Spleen (tissue), 11 donors: ENCODE measurements around the gene HIVEP3. TPM values are rescaled to one million over a fixed set of nuclear protein-coding genes. Genes with fewer than 3 reads are reported as not detected.

Experiments used
- DNase-seq: peaks from one replicate; pipeline ENCODE4 v3.0.0-alpha.2; 2020
- H3K27ac ChIP-seq, 8 donors: fragments of 200-600 bp; sonication (generic) in 7 of 8; 1 replicate in 4 of 8; 2 replicates in 4 of 8; pipeline versions ENCODE4 v1.5.0 to v1.8.0; 2016 to 2021; ENCODE audit warnings: inconsistent platforms in 4 of 8, mild to moderate bottlenecking in 4 of 8, moderate library complexity in 1 of 8
- H3K27me3 ChIP-seq, 7 donors: fragments of 200-600 bp; sonication (generic) in 6 of 7; replicated peaks in 1 of 7; 1 replicate in 4 of 7; 2 replicates in 3 of 7; pipeline versions ENCODE4 v1.5.0 to v1.8.0; 2016 to 2021; ENCODE audit warnings: inconsistent platforms in 3 of 7, mild to moderate bottlenecking in 1 of 7
- H3K36me3 ChIP-seq, 6 donors: fragments of 200-600 bp; sonication (generic) in 5 of 6; 1 replicate in 4 of 6; 2 replicates in 2 of 6; pipeline versions ENCODE4 v1.5.0 to v1.8.0; 2016 to 2021; ENCODE audit warnings: inconsistent platforms in 2 of 6
- H3K4me1 ChIP-seq, 6 donors: fragments of 200-600 bp; sonication (generic) in 5 of 6; 1 replicate in 3 of 6; 2 replicates in 3 of 6; pipeline versions ENCODE4 v1.5.0 to v1.8.0; 2016 to 2021; ENCODE audit warnings: inconsistent platforms in 3 of 6
- H3K4me3 ChIP-seq, 8 donors: fragments of 200-600 bp; sonication (generic) in 7 of 8; 1 replicate in 4 of 8; 2 replicates in 4 of 8; pipeline versions ENCODE4 v1.5.0 to v1.8.0; 2016 to 2021; ENCODE audit warnings: inconsistent platforms in 4 of 8, mild to moderate bottlenecking in 4 of 8, moderate library complexity in 2 of 8
- H3K9me3 ChIP-seq, 8 donors: fragments of 200-600 bp; sonication (generic) in 7 of 8; 1 replicate in 4 of 8; 2 replicates in 4 of 8; pipeline versions ENCODE4 v1.5.0 to v1.8.0; 2016 to 2021; ENCODE audit warnings: inconsistent platforms in 4 of 8
- POLR2A ChIP-seq, 3 donors: fragments of 450-650 bp; IDR thresholded peaks; one replicate each; pipeline ENCODE4 v1.5.1; 2017; ENCODE audit warnings: antibody characterized with exemption in 3 of 3, mild to moderate bottlenecking in 1 of 3
- POLR2AphosphoS5 ChIP-seq, 3 donors: sonication (generic); formaldehyde crosslinking; IDR thresholded peaks; one replicate each; pipeline ENCODE4 v1.5.1; 2017; ENCODE audit warnings: antibody characterized with exemption in 3 of 3
- WGBS, 5 donors: extraction: QIAGEN DNeasy Blood & Tissue Kit in 3 of 5; methylation state at CpG; one replicate each; pipeline versions ENCODE4 v1.1.5 to v1.1.7; 2013 to 2018; 5-methylcytosine and 5-hydroxymethylcytosine counted together
- intact Hi-C: fragments of 100-400 bp; cut with DNase I; formaldehyde crosslinking; loops from one replicate; pipeline ENCODE4 v1.15.0; 2023; ENCODE audit warnings: low total_unique reads
- polyA plus RNA-seq, 3 donors: library from polyadenylated mRNA; stranded (reverse); fragments of 200-250 nt; gene quantifications; one replicate each; pipeline ENCODE4 v1.2.1, GENCODE V29; 2013
- total RNA-seq, 7 donors: library from RNA; depleted of rRNA in 3 of 7; stranded (reverse); fragments of >200 nt in 3 of 7; fragmentation: NEBNext Ultra II Directional in 4 of 7; extraction: Animal tissue kit (Norgen Biotek cat#: 25700) in 4 of 7; gene quantifications; one replicate each; pipeline versions ENCODE4 v1.1.0 to v1.2.1, GENCODE V29; 2016 to 2021
- TF ChIP-seq, protein P1 (sequence below), 11 experiments: fragments of 200-600 bp in 7 of 11; fragments of 450-650 bp in 4 of 11; sonication (generic) in 4 of 11; IDR thresholded peaks in 8 of 11; conservative IDR thresholded peaks in 3 of 11; 1 replicate in 7 of 11; 2 replicates in 4 of 11; pipeline versions ENCODE4 v1.4.0 to v1.8.0; 2016 to 2021; ENCODE audit warnings: antibody characterized with exemption in 11 of 11, inconsistent platforms in 4 of 11, mild to moderate bottlenecking in 1 of 11
- donor health status: healthy with polysubstance abuse.
- donor health status: DM: no; HTN: no; CAD: no; lungs with moderate emphysema.
- donor health status: DM: no; HTN: no; CAD: no.
- donor health status: Bipolar disorder and iron deficiency.
- donor health status: healthy.
- donor health status: DM: no; HTN: no; CAD: no.
- donor health status: DM: yes; HTN: yes; CAD: no.

HIVEP3 gene
- total and polyA plus RNA-seq, 10 donors = 2.4 to 21.2 (median 8.2) TPM

DNA sequence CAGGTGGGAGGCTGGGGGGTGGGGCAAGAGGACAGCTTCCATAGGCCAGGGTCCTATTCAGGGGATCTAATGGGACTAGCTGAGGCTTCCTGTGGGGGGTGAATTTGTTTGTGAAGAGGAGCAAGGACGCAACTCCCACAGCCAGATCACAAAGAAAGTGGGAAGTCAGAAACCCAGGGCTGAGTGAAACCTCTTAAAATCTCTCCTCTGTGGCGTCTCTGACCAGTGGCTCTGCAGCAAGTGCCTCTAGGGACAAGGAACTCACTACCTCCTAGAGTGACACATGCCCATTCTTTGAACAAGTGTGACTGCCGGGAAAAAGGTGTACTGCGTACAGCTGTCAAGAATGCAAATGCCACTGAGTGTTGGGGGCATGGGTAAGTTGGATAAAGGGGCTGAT is 187.9 kb downstream of the HIVEP3 start:
- TF ChIP-seq POLR2A (IDR thresholded peaks at IDR 0.05) (no peak), POLR2AphosphoS5 (IDR thresholded peaks at IDR 0.05) (no peak)
- TF ChIP-seq, protein P1, sequence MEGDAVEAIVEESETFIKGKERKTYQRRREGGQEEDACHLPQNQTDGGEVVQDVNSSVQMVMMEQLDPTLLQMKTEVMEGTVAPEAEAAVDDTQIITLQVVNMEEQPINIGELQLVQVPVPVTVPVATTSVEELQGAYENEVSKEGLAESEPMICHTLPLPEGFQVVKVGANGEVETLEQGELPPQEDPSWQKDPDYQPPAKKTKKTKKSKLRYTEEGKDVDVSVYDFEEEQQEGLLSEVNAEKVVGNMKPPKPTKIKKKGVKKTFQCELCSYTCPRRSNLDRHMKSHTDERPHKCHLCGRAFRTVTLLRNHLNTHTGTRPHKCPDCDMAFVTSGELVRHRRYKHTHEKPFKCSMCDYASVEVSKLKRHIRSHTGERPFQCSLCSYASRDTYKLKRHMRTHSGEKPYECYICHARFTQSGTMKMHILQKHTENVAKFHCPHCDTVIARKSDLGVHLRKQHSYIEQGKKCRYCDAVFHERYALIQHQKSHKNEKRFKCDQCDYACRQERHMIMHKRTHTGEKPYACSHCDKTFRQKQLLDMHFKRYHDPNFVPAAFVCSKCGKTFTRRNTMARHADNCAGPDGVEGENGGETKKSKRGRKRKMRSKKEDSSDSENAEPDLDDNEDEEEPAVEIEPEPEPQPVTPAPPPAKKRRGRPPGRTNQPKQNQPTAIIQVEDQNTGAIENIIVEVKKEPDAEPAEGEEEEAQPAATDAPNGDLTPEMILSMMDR (IDR thresholded peaks at IDR 0.05 in 8 of 11, conservative IDR thresholded peaks at IDR 0.05 in 3 of 11) = no peak
- peaks cover 33 to 86% (median 62%) of the 10 kb centered on the region in 6 donors for H3K4me1 ChIP-seq
- no peaks in the 10 kb centered on the region for H3K9me3 ChIP-seq
- DNase-seq = no peak
- H3K4me3 ChIP-seq = no peak overlapping the region
- intact Hi-C loops = no loop called here
- no peaks in the 10 kb centered on the region for H3K36me3 ChIP-seq
- no peaks in the 10 kb centered on the region for H3K27me3 ChIP-seq
- WGBS, 5 donors = 71 to 87% (median 81%) methylated on average over 4 of the region's 4 CpGs
- no peak overlapping the region for H3K27ac ChIP-seq

DNA sequence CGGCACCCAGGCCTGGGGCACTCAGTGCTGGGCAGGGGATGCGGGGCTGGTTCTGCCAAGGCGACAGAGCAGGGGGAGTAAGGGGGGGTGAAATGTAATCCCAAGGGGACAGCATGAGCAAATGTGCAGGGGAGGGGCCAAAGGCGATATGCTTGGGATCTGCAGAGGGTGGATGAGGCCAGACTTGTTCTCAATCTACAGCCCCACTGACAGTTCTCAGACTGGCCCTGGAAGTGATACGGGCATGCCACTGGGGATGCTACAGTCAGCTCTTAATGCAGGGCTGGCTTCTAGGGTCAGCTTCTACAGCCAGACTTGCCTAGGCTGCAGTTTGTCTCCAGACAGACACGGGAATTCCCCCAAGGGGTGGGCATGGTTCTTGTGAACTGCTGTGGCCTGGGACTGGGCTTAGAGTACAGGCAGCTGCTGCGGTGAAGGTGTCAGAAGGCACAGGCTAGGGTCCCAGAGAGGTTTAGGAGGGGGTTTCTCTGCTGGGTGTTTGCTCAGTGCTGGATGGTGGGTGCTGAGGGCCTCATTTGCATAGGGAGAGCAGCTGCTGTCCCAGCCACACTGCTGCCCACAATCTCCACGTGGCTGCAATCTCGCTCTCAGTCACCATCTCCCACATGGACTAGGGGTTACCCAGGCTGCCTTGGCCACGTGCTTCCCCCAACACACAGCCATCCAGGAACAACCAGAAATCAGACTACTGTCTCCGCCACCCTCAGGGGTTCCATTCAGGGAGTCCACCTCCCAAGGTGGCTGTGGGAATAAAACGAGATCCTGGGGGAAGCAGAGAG is 190.1 kb downstream of the HIVEP3 start:
- H3K36me3 ChIP-seq = no peaks in the 10 kb centered on the region
- TF ChIP-seq, protein P1 (IDR thresholded peaks at IDR 0.05 in 8 of 11, conservative IDR thresholded peaks at IDR 0.05 in 3 of 11) = no peak
- peak in 2 of 3 donors; percentile 53 to 73 for TF ChIP-seq POLR2AphosphoS5 (IDR thresholded peaks at IDR 0.05)
- H3K9me3 ChIP-seq = no peaks in the 10 kb centered on the region
- H3K27ac ChIP-seq = peak overlapping the region in 5 of 8 donors; percentile 20 to 85 (median 81)
- WGBS, 5 donors = 43 to 50% (median 48%) methylated on average over 10 to 12 of the region's 12 CpGs
- H3K4me1 ChIP-seq = peaks cover 46 to 86% (median 68%) of the 10 kb centered on the region in 6 donors
- intact Hi-C loops = no loop called here
- H3K4me3 ChIP-seq = peak overlapping the region in 1 of 8 donors; percentile 50
- peak; percentile 86 for DNase-seq
- no peaks in the 10 kb centered on the region for H3K27me3 ChIP-seq

DNA sequence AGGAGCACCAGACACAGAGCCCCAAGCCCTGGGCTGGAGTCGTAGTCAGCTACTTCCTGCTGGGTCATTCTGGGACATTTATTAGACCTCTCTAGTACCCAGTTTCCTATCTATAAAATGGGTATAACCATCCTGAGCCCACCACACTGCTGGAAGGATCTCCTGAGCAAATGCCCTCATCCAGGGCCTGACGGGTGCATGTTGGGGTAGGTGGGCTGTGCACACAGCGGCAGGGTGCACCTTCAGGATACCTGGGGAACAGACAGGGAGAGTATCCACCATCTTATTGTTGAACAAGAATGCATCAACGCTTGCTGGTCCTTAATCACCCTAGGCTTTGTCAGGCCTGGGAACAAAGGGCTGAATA is 191.0 kb downstream of the HIVEP3 start:
- DNase-seq = no peak
- H3K9me3 ChIP-seq = no peaks in the 10 kb centered on the region
- no peaks in the 10 kb centered on the region for H3K27me3 ChIP-seq
- H3K4me3 ChIP-seq = peak overlapping the region in 1 of 8 donors; percentile 50
- intact Hi-C loops = no loop called here
- TF ChIP-seq POLR2AphosphoS5 (IDR thresholded peaks at IDR 0.05) (no peak), POLR2A (IDR thresholded peaks at IDR 0.05) (no peak)
- TF ChIP-seq, protein P1 (IDR thresholded peaks at IDR 0.05 in 8 of 11, conservative IDR thresholded peaks at IDR 0.05 in 3 of 11) = no peak
- no peaks in the 10 kb centered on the region for H3K36me3 ChIP-seq
- 68 to 76% (median 71%) methylated on average over 4 of the region's 4 CpGs for WGBS, 5 donors
- peaks cover 46 to 87% (median 69%) of the 10 kb centered on the region in 6 donors for H3K4me1 ChIP-seq
- H3K27ac ChIP-seq = peak overlapping the region; percentile 15 to 85 (median 75)
